ENCODE measurements around the gene STK11IP.

DNA sequence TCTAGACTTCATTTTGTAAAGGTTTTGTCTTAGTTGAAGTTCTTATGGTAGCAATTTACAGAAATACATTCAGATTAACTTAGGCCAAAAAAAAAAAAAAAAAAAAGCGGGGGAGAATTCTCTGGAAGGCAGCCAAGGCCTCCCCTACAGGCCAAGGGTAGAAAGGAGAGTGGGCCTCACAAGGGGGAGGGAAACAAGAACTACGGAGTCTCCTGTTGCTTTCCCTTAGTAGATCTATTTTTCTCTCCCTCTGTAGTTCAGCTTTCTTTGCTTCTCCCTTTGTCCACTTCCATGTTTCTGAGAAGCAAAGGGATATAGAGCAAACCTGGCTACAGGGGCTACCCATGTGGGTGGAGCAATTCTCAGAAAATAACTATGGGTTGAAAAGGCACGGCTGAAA lies 2.4 kb upstream of the STK11IP start:
- TF ChIP-seq, protein P1, sequence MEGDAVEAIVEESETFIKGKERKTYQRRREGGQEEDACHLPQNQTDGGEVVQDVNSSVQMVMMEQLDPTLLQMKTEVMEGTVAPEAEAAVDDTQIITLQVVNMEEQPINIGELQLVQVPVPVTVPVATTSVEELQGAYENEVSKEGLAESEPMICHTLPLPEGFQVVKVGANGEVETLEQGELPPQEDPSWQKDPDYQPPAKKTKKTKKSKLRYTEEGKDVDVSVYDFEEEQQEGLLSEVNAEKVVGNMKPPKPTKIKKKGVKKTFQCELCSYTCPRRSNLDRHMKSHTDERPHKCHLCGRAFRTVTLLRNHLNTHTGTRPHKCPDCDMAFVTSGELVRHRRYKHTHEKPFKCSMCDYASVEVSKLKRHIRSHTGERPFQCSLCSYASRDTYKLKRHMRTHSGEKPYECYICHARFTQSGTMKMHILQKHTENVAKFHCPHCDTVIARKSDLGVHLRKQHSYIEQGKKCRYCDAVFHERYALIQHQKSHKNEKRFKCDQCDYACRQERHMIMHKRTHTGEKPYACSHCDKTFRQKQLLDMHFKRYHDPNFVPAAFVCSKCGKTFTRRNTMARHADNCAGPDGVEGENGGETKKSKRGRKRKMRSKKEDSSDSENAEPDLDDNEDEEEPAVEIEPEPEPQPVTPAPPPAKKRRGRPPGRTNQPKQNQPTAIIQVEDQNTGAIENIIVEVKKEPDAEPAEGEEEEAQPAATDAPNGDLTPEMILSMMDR (IDR thresholded peaks at IDR 0.05; ENCODE audit: insufficient read depth, low read length) = no peak
- peak; percentile 37; the same call in 1 of the 2 replicates for TF ChIP-seq POLR2AphosphoS5 (IDR thresholded peaks at IDR 0.05; ENCODE audit: low read depth)
